Measurements from ENCODE around the gene PITPNC1.
"Not testable (repeated sequence)": the region's sequence is repeated elsewhere in the genome, so short reads cannot be mapped to it uniquely, and the experiment has no call there.

The PITPNC1 gene

GRCh38 chr17:67461876-67462275, 84.8 kb downstream of the PITPNC1 start:
- DNase-seq (ENCODE audit: low spot score): no peak

- DNase-seq (ENCODE audit: low spot score): no peak
Measured at GRCh38 chr17:67466251-67466796, 89.2 kb downstream of the PITPNC1 start.

GRCh38 chr17:67467500-67468455, 90.7 kb downstream of the PITPNC1 start:
- no peak for DNase-seq (ENCODE audit: low spot score)

- DNase-seq (ENCODE audit: low spot score): no peak
Measured at GRCh38 chr17:67469208-67469980, 92.3 kb downstream of the PITPNC1 start.

- DNase-seq (ENCODE audit: low spot score): no peak
Measured at GRCh38 chr17:67470163-67470562, 93.1 kb downstream of the PITPNC1 start.

- no peak for DNase-seq (ENCODE audit: low spot score)
Measured at GRCh38 chr17:67471118-67471517, 94.0 kb downstream of the PITPNC1 start.

- DNase-seq (ENCODE audit: low spot score): not testable (repeated sequence)
Measured at GRCh38 chr17:67472606-67473005, 95.5 kb downstream of the PITPNC1 start.

GRCh38 chr17:67474081-67474661, 97.1 kb downstream of the PITPNC1 start:
- DNase-seq (ENCODE audit: low spot score): no peak

- DNase-seq (ENCODE audit: low spot score): peak; percentile 90
Measured at GRCh38 chr17:67475161-67475937, 98.3 kb downstream of the PITPNC1 start.

GRCh38 chr17:67476787-67477335, 99.8 kb downstream of the PITPNC1 start:
- DNase-seq (ENCODE audit: low spot score): no peak

- peak; percentile 59 for DNase-seq (ENCODE audit: low spot score)
Measured at GRCh38 chr17:67477687-67478086, 100.6 kb downstream of the PITPNC1 start.

- peak; percentile 28 for DNase-seq (ENCODE audit: low spot score)
Measured at GRCh38 chr17:67478401-67479041, 101.4 kb downstream of the PITPNC1 start.

- DNase-seq (ENCODE audit: low spot score): no peak
Measured at GRCh38 chr17:67479148-67479547, 102.1 kb downstream of the PITPNC1 start.

GRCh38 chr17:67480959-67481358, 103.9 kb downstream of the PITPNC1 start:
- not testable (repeated sequence) for DNase-seq (ENCODE audit: low spot score)

- no peak for DNase-seq (ENCODE audit: low spot score)
Measured at GRCh38 chr17:67481808-67482207, 104.7 kb downstream of the PITPNC1 start.

- no peak for DNase-seq (ENCODE audit: low spot score)
Measured at GRCh38 chr17:67482764-67483163, 105.7 kb downstream of the PITPNC1 start.

GRCh38 chr17:67484261-67484660, 107.2 kb downstream of the PITPNC1 start:
- DNase-seq (ENCODE audit: low spot score): no peak

- no peak for DNase-seq (ENCODE audit: low spot score)
Measured at GRCh38 chr17:67485666-67486065, 108.6 kb downstream of the PITPNC1 start.

GRCh38 chr17:67487506-67487905, 110.4 kb downstream of the PITPNC1 start:
- DNase-seq (ENCODE audit: low spot score): no peak

- no peak for DNase-seq (ENCODE audit: low spot score)
Measured at GRCh38 chr17:67488161-67488560, 111.1 kb downstream of the PITPNC1 start.

- DNase-seq (ENCODE audit: low spot score): no peak
Measured at GRCh38 chr17:67488768-67489167, 111.7 kb downstream of the PITPNC1 start.

Measured in CD4-positive, alpha-beta T cell treated with Interleukin-15 for 4 hours (primary cell).